Osteoblast (primary cell): ENCODE measurements around the gene RRN3. TPM values are rescaled to one million over a fixed set of nuclear protein-coding genes. Genes with fewer than 3 reads are reported as not detected.
"Not testable (repeated sequence)": the region's sequence is repeated elsewhere in the genome, so short reads cannot be mapped to it uniquely, and the experiment has no call there.

Experiments used
- DNase-seq: peaks from one replicate; pipeline ENCODE4 v3.0.0; 2011; ENCODE audit warnings: low spot score, mixed read lengths; ENCODE audit not compliant: insufficient read length; ENCODE audit errors: missing footprints
- H2AFZ ChIP-seq: 2 replicates; pipeline ENCODE4 v1.6.0; 2011; ENCODE audit warnings: mild to moderate bottlenecking, low read length
- H3K27ac ChIP-seq: 2 replicates; pipeline ENCODE4 v1.5.1; 2011; ENCODE audit warnings: mild to moderate bottlenecking, low read depth, low read length, moderate library complexity
- H3K27me3 ChIP-seq: 2 replicates; pipeline ENCODE4 v1.6.0; 2012; ENCODE audit warnings: mild to moderate bottlenecking, control low read depth, inconsistent platforms, low read length, moderate library complexity; ENCODE audit not compliant: insufficient read depth
- H3K36me3 ChIP-seq: 2 replicates; pipeline ENCODE4 v1.5.1; 2011; ENCODE audit warnings: mild to moderate bottlenecking, low read length, control low read depth, moderate library complexity; ENCODE audit not compliant: insufficient read depth
- H3K4me1 ChIP-seq: 2 replicates; pipeline ENCODE4 v1.5.1; 2011; ENCODE audit warnings: mild to moderate bottlenecking, low read length, control low read depth, moderate library complexity; ENCODE audit not compliant: insufficient read depth
- H3K4me2 ChIP-seq: 2 replicates; pipeline ENCODE4 v1.6.0; 2011; ENCODE audit warnings: mild to moderate bottlenecking, low read length; ENCODE audit not compliant: insufficient read depth
- H3K4me3 ChIP-seq: fragments of 200-600 bp; sonication (generic); 3 replicates; pipeline ENCODE4 v1.5.1; 2012; ENCODE audit warnings: mild to moderate bottlenecking, low read length, inconsistent platforms; ENCODE audit not compliant: insufficient read depth
- H3K79me2 ChIP-seq: 2 replicates; pipeline ENCODE4 v1.6.0; 2012; ENCODE audit warnings: mild to moderate bottlenecking, low read length, control low read depth, inconsistent platforms; ENCODE audit not compliant: insufficient read depth
- H3K9me3 ChIP-seq: 2 replicates; pipeline ENCODE4 v1.5.1; 2011; ENCODE audit warnings: low read depth, low read length, control low read depth
- H4K20me1 ChIP-seq: 2 replicates; pipeline ENCODE4 v1.6.0; 2012; ENCODE audit warnings: mild to moderate bottlenecking, low read length, control low read depth; ENCODE audit not compliant: insufficient read depth
- total RNA-seq: library from RNA; depleted of rRNA; stranded (reverse); fragments of >200 nt; gene quantifications from 2 replicates; pipeline ENCODE4 v1.2.3, GENCODE V29; 2012

Gene RRN3
- total RNA-seq, 1 donor = 29.3 TPM

GRCh38 chr16:15137514-15137913, 43.4 kb upstream of the RRN3 start:
- H3K4me3 ChIP-seq, H3K36me3 ChIP-seq, H4K20me1 ChIP-seq, H3K4me2 ChIP-seq, DNase-seq, H3K9me3 ChIP-seq, H2AFZ ChIP-seq, H3K4me1 ChIP-seq, H3K27ac ChIP-seq, H3K27me3 ChIP-seq: not testable (repeated sequence)
- H3K79me2 ChIP-seq = peaks cover 28% of the 10 kb centered on the region

- not testable (repeated sequence) for H3K27me3 ChIP-seq, H3K36me3 ChIP-seq, DNase-seq
These were observed 41.6 kb upstream of the RRN3 start for GRCh38 chr16:15135483-15136360.

GRCh38 chr16:15134752-15135482, 40.8 kb upstream of the RRN3 start:
- H3K27me3 ChIP-seq, H2AFZ ChIP-seq, H3K4me3 ChIP-seq, H3K4me1 ChIP-seq, H3K79me2 ChIP-seq, H4K20me1 ChIP-seq, H3K4me2 ChIP-seq, H3K9me3 ChIP-seq, H3K36me3 ChIP-seq: not testable (repeated sequence)
- DNase-seq = peak; percentile 18
- H3K27ac ChIP-seq = peak overlapping the region; percentile 51

More at GRCh38 chr16:15135483-15136360, 41.6 kb upstream of the RRN3 start:
- H4K20me1 ChIP-seq, H3K4me2 ChIP-seq, H3K4me3 ChIP-seq, H3K9me3 ChIP-seq, H2AFZ ChIP-seq, H3K27ac ChIP-seq, H3K4me1 ChIP-seq: not testable (repeated sequence)
- H3K79me2 ChIP-seq = peaks cover 12% of the 10 kb centered on the region

GRCh38 chr16:15133554-15133953, 39.5 kb upstream of the RRN3 start:
- not testable (repeated sequence) for H4K20me1 ChIP-seq, H3K79me2 ChIP-seq, H3K27ac ChIP-seq, H3K36me3 ChIP-seq, H2AFZ ChIP-seq, H3K4me2 ChIP-seq, H3K9me3 ChIP-seq, H3K27me3 ChIP-seq, H3K4me3 ChIP-seq, H3K4me1 ChIP-seq
- DNase-seq = peak; percentile 27

GRCh38 chr16:15132719-15133428, 38.8 kb upstream of the RRN3 start:
- H3K4me3 ChIP-seq, H4K20me1 ChIP-seq, H2AFZ ChIP-seq, H3K4me2 ChIP-seq, H3K4me1 ChIP-seq, H3K27ac ChIP-seq, H3K36me3 ChIP-seq, H3K9me3 ChIP-seq, H3K27me3 ChIP-seq, H3K79me2 ChIP-seq: not testable (repeated sequence)
- peak; percentile 14 for DNase-seq

DNA sequence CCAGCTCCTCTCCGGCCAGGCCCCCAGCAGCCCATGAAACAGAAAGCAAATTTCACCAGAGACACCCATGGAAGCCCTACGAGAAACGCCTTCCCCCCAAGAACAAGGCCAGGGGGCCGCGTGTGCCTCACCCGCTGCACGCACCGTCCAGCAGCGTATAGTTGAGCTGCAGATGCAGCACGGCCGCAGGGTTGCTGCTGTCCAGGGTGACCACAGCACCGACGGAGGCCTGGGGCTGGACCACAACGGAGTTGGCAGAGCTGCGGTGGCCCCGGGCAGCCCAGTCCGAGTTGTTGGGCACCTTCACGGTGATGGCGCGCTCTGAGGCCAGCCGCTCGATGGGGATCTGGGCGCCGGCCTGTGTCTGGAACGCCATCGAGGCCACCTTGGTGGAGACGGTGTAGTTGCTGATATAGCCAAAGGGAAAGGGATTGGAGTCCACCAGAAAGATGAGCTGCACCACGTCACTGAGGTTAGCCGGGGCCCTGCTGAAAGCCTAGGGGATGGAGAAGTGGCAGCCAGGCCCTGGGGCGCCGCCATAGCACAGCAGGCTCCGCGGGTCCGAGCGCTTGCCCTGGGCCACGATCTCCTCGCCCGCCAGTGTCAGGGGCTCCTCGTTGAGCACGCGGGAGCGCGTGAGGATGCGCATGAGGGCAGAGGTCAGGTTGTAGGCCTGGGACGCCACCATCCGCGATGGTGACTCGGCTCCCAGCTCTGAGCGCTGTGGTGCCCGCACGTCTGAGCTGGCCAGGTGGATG, 37.0 kb upstream of the RRN3 start:
- DNase-seq, H3K4me3 ChIP-seq, H3K36me3 ChIP-seq, H3K79me2 ChIP-seq, H3K4me2 ChIP-seq, H3K27ac ChIP-seq, H3K27me3 ChIP-seq, H4K20me1 ChIP-seq, H3K4me1 ChIP-seq, H3K9me3 ChIP-seq, H2AFZ ChIP-seq: not testable (repeated sequence)

DNA sequence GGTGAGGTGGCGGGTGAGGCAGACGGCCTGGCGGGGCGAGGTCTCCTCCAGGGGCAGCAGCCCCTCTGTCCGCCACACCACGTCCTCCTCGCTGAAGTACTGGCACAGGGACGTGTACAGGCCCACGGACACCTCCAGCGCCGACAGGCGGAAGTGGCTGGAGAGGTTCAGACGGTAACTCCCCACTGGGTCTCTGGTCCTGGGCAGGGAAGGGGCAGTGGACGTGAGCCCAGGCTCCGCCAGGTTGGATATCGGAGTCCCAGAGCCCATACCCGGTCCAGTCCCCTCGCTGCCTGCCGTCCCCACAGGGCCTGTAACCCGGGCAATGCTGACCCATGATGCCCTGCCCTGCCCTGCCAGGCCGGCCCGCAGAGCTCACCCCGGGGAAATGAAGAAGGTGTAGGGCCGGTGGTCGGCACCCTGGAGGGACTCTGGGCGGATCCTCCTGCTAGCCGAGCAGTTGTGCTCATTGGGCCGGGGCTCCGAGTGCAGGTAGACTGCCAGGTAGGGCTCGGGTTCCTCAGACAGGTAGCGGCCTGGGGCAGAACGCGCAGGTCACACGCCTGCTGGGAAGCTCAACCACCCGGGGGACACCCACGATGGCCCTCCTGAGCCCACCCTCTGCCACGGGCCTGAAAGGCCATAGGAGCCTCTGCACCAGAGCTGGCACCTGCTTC, 36.3 kb upstream of the RRN3 start:
- H3K4me2 ChIP-seq, H3K27ac ChIP-seq, H3K36me3 ChIP-seq, H4K20me1 ChIP-seq, H3K79me2 ChIP-seq, H3K27me3 ChIP-seq, DNase-seq, H2AFZ ChIP-seq, H3K9me3 ChIP-seq, H3K4me3 ChIP-seq, H3K4me1 ChIP-seq: not testable (repeated sequence)
